Measurements from ENCODE around the gene PKNOX2.

The PKNOX2 gene

GRCh38 chr11:125313271-125314219, 149.0 kb downstream of the PKNOX2 start:
- no peak for DNase-seq (ENCODE audit: low read depth in 2 of 2)

- DNase-seq (ENCODE audit: low read depth in 2 of 2) = no peak
These were observed 149.9 kb downstream of the PKNOX2 start for GRCh38 chr11:125314276-125315078.

- DNase-seq (ENCODE audit: low read depth in 2 of 2) = no peak
These were observed 150.7 kb downstream of the PKNOX2 start for GRCh38 chr11:125315079-125315740.

GRCh38 chr11:125317416-125317815, 152.9 kb downstream of the PKNOX2 start:
- no peak for DNase-seq (ENCODE audit: low read depth in 2 of 2)

- DNase-seq (ENCODE audit: low read depth in 2 of 2) = no peak
These were observed 155.1 kb downstream of the PKNOX2 start for GRCh38 chr11:125319649-125320048.

GRCh38 chr11:125320347-125321076, 156.0 kb downstream of the PKNOX2 start:
- DNase-seq (ENCODE audit: low read depth in 2 of 2) = no peak

GRCh38 chr11:125322289-125322688, 157.7 kb downstream of the PKNOX2 start:
- DNase-seq (ENCODE audit: low read depth in 2 of 2) = no peak

GRCh38 chr11:125325196-125325595, 160.6 kb downstream of the PKNOX2 start:
- DNase-seq (ENCODE audit: low read depth in 2 of 2) = no peak

GRCh38 chr11:125326126-125326525, 161.6 kb downstream of the PKNOX2 start:
- DNase-seq (ENCODE audit: low read depth in 2 of 2) = no peak

- DNase-seq (ENCODE audit: low read depth in 2 of 2) = no peak
These were observed 163.1 kb downstream of the PKNOX2 start for GRCh38 chr11:125327518-125328224.

- no peak for DNase-seq (ENCODE audit: low read depth in 2 of 2)
These were observed 163.7 kb downstream of the PKNOX2 start for GRCh38 chr11:125328225-125328580.

- DNase-seq (ENCODE audit: low read depth in 2 of 2) = no peak
These were observed 165.2 kb downstream of the PKNOX2 start for GRCh38 chr11:125329786-125330185.

- DNase-seq (ENCODE audit: low read depth in 2 of 2) = no peak
These were observed 166.1 kb downstream of the PKNOX2 start for GRCh38 chr11:125330462-125331325.

- no peak for DNase-seq (ENCODE audit: low read depth in 2 of 2)
These were observed 166.9 kb downstream of the PKNOX2 start for GRCh38 chr11:125331357-125332035.

GRCh38 chr11:125332821-125333220, 168.3 kb downstream of the PKNOX2 start:
- no peak for DNase-seq (ENCODE audit: low read depth in 2 of 2)

GRCh38 chr11:125333354-125334073, 169.0 kb downstream of the PKNOX2 start:
- no peak for DNase-seq (ENCODE audit: low read depth in 2 of 2)

- DNase-seq (ENCODE audit: low read depth in 2 of 2) = no peak
These were observed 170.6 kb downstream of the PKNOX2 start for GRCh38 chr11:125335106-125335505.

Measured in stimulated activated CD8-positive, alpha-beta memory T cell treated with anti-CD3 and anti-CD28 coated beads, Interleukin-2, amount 100 ng/mL, for 48 hours (primary cell).